ENCODE measurements around the gene PCF11.

Gene PCF11

GRCh38 chr11:83192606-83193245, 35.8 kb downstream of the PCF11 start:
- H3K27ac ChIP-seq, result peak overlapping the region; percentile 89
- POLR2A ChIA-PET (ENCODE audit: low non-redundant PET), result no interaction called here
- TF ChIP-seq CTCF (conservative IDR thresholded peaks at IDR 0.05; ENCODE audit: low read depth), result no peak
- CTCF ChIA-PET, result no interaction called here
- peak; percentile 7 for DNase-seq (ENCODE audit: low spot score)

GRCh38 chr11:83193315-83194280, 36.7 kb downstream of the PCF11 start, which contains the start of gene ANKRD42:
TSS of gene ANKRD42 (plus strand) at chr11:83193712. CDS start at chr11:83194671, 959 bp downstream.
- ChIA-PET CTCF (interaction anchor here (0.7 kb wide), 1 partner anchor 47 kb away, joined by 3 read pairs; no protein-coding TSS in a partner anchor), POLR2A (ENCODE audit: low non-redundant PET) (interaction anchor here (0.5 kb wide), 1 partner anchor 10 kb away, joined by 6 read pairs; no protein-coding TSS in a partner anchor)
- peak; percentile 95 for DNase-seq (ENCODE audit: low spot score)
- peak within 1 kb of the TSS; percentile 89 for H3K27ac ChIP-seq
- no peak for TF ChIP-seq CTCF (conservative IDR thresholded peaks at IDR 0.05; ENCODE audit: low read depth)

- no peak for TF ChIP-seq CTCF (conservative IDR thresholded peaks at IDR 0.05; ENCODE audit: low read depth)
- ChIA-PET CTCF (interaction anchor here (0.6 to 1.2 kb wide), 2 partner anchors 33 to 82 kb away, joined by 3 to 4 read pairs; no protein-coding TSS in a partner anchor), POLR2A (ENCODE audit: low non-redundant PET) (interaction anchor here (0.5 kb wide), 1 partner anchor 11 kb away, joined by 6 read pairs; no protein-coding TSS in a partner anchor)
- peak; percentile 54 for DNase-seq (ENCODE audit: low spot score)
- H3K27ac ChIP-seq, result peak overlapping the region; percentile 89
Measured at GRCh38 chr11:83194281-83195142, 37.6 kb downstream of the PCF11 start.

- ChIA-PET CTCF (interaction anchor here (0.6 to 1.2 kb wide), 2 partner anchors 32 to 82 kb away, joined by 3 to 4 read pairs; no protein-coding TSS in a partner anchor), POLR2A (ENCODE audit: low non-redundant PET) (no interaction called here)
- no peak for DNase-seq (ENCODE audit: low spot score)
Measured at GRCh38 chr11:83195143-83195466, 38.2 kb downstream of the PCF11 start.

GRCh38 chr11:83195649-83196048, 38.7 kb downstream of the PCF11 start:
- CTCF ChIA-PET, result interaction anchor here (1.2 kb wide), 1 partner anchor 81 kb away, joined by 3 read pairs; no protein-coding TSS in a partner anchor
- TF ChIP-seq CTCF (conservative IDR thresholded peaks at IDR 0.05; ENCODE audit: low read depth), result no peak
- no peak overlapping the region for H3K27ac ChIP-seq
- POLR2A ChIA-PET (ENCODE audit: low non-redundant PET), result no interaction called here
- no peak for DNase-seq (ENCODE audit: low spot score)

More at GRCh38 chr11:83195143-83195466, 38.2 kb downstream of the PCF11 start:
- no peak overlapping the region for H3K27ac ChIP-seq
- no peak for TF ChIP-seq CTCF (conservative IDR thresholded peaks at IDR 0.05; ENCODE audit: low read depth)
